ENCODE data around the gene ATP6V1C2.

Gene ATP6V1C2

GRCh38 chr2:10680957-10681356 lies 40.5 kb upstream of the ATP6V1C2 start:
- H3K9ac ChIP-seq (ENCODE audit: low read length) = no peak overlapping the region
- no peak overlapping the region for H3K27ac ChIP-seq (ENCODE audit: low read length)
- no peaks in the 10 kb centered on the region for H3K9me3 ChIP-seq (ENCODE audit: insufficient read depth, low read length)
- no peak for TF ChIP-seq EZH2phosphoT487 (IDR thresholded peaks at IDR 0.05; ENCODE audit: low read depth)
- TF ChIP-seq, protein P1, sequence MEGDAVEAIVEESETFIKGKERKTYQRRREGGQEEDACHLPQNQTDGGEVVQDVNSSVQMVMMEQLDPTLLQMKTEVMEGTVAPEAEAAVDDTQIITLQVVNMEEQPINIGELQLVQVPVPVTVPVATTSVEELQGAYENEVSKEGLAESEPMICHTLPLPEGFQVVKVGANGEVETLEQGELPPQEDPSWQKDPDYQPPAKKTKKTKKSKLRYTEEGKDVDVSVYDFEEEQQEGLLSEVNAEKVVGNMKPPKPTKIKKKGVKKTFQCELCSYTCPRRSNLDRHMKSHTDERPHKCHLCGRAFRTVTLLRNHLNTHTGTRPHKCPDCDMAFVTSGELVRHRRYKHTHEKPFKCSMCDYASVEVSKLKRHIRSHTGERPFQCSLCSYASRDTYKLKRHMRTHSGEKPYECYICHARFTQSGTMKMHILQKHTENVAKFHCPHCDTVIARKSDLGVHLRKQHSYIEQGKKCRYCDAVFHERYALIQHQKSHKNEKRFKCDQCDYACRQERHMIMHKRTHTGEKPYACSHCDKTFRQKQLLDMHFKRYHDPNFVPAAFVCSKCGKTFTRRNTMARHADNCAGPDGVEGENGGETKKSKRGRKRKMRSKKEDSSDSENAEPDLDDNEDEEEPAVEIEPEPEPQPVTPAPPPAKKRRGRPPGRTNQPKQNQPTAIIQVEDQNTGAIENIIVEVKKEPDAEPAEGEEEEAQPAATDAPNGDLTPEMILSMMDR (IDR thresholded peaks at IDR 0.05; ENCODE audit: low read depth, low read length) = no peak
- no peak overlapping the region for H3K4me3 ChIP-seq (ENCODE audit: low read length)
- peaks cover 25% of the 10 kb centered on the region for H3K36me3 ChIP-seq (replicated peaks; ENCODE audit: low read depth, low read length)
- H3K4me2 ChIP-seq (ENCODE audit: low read length) = no peak overlapping the region
- no peaks in the 10 kb centered on the region for H3K27me3 ChIP-seq (ENCODE audit: low read depth, low read length)
- no peaks in the 10 kb centered on the region for H3K4me1 ChIP-seq (ENCODE audit: low read length)
- H2AFZ ChIP-seq (ENCODE audit: low read depth, low read length) = no peak overlapping the region
- H3K79me2 ChIP-seq (ENCODE audit: low read length) = peaks cover 41% of the 10 kb centered on the region
- no peaks in the 10 kb centered on the region for H4K20me1 ChIP-seq (ENCODE audit: insufficient read depth, low read length)

- no peak overlapping the region for H3K4me3 ChIP-seq (ENCODE audit: low read length)
- H3K79me2 ChIP-seq (ENCODE audit: low read length) = peaks cover 75% of the 10 kb centered on the region
- no peaks in the 10 kb centered on the region for H3K27me3 ChIP-seq (ENCODE audit: low read depth, low read length)
- no peak overlapping the region for H2AFZ ChIP-seq (ENCODE audit: low read depth, low read length)
- peaks cover 20% of the 10 kb centered on the region for H3K4me1 ChIP-seq (ENCODE audit: low read length)
- H3K9ac ChIP-seq (ENCODE audit: low read length) = no peak overlapping the region
- peaks cover 13% of the 10 kb centered on the region for H3K36me3 ChIP-seq (replicated peaks; ENCODE audit: low read depth, low read length)
- TF ChIP-seq, protein P1 (IDR thresholded peaks at IDR 0.05; ENCODE audit: low read depth, low read length) = no peak
- TF ChIP-seq EZH2phosphoT487 (IDR thresholded peaks at IDR 0.05; ENCODE audit: low read depth) = no peak
- no peak overlapping the region for H3K4me2 ChIP-seq (ENCODE audit: low read length)
- H3K27ac ChIP-seq (ENCODE audit: low read length) = no peak overlapping the region
- peaks cover 17% of the 10 kb centered on the region for H4K20me1 ChIP-seq (ENCODE audit: insufficient read depth, low read length)
- H3K9me3 ChIP-seq (ENCODE audit: insufficient read depth, low read length) = no peaks in the 10 kb centered on the region
Measured at GRCh38 chr2:10686176-10686730, 35.2 kb upstream of the ATP6V1C2 start.

DNA sequence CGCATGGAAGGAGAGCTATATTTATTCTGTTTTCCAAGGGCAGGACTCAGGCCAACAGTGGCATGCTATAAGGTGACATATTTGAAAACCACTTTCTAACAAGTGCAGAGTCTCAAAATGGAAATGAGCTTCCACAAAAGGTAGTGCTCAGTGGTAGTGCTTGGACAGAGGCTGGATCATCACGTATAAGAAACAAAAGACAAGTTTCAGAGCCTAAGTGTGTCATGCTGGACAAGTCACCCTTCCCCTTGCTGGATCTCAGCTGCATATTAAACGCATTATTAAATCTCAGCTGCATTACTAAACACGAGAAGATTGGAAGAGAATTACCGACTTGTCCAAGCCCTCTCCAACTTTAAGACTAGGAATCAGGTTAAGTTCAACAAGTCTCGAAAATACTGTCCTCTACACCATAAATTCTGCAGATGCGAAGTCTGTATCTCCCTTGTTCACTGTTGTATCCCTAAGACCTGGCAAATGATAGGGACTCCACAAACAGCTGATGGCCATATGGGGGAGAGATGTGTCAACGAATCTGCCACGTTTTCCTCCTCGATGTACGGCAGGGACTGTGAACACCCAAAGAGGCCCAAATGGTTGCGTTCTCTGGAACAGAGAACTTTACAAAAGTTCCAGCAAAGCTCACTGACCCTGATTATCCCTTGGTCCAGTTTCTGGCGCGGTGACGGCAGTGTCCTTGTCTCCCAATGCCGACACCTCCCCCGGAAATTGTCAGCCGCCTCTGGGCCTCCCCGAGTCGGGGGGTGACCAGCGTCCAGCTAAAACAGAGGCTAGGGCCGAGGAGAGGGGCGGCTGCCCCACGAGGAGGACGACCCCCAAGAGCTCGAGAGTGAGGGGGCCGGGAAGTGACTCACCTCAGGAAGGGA lies 32.3 kb upstream of the ATP6V1C2 start:
- peaks cover 20% of the 10 kb centered on the region for H3K4me1 ChIP-seq (ENCODE audit: low read length)
- H4K20me1 ChIP-seq (ENCODE audit: insufficient read depth, low read length) = peaks cover 17% of the 10 kb centered on the region
- H3K27ac ChIP-seq (ENCODE audit: low read length) = peak overlapping the region; percentile 45
- peak overlapping the region; percentile 98 for H3K4me2 ChIP-seq (ENCODE audit: low read length)
- peak overlapping the region; percentile 99 for H3K4me3 ChIP-seq (ENCODE audit: low read length)
- H3K9me3 ChIP-seq (ENCODE audit: insufficient read depth, low read length) = no peaks in the 10 kb centered on the region
- peak overlapping the region; percentile 99 for H3K9ac ChIP-seq (ENCODE audit: low read length)
- H3K79me2 ChIP-seq (ENCODE audit: low read length) = peaks cover 63% of the 10 kb centered on the region
- no peaks in the 10 kb centered on the region for H3K27me3 ChIP-seq (ENCODE audit: low read depth, low read length)
- peak overlapping the region; percentile 99 for H2AFZ ChIP-seq (ENCODE audit: low read depth, low read length)
- no peak for TF ChIP-seq EZH2phosphoT487 (IDR thresholded peaks at IDR 0.05; ENCODE audit: low read depth)
- TF ChIP-seq, protein P1 (IDR thresholded peaks at IDR 0.05; ENCODE audit: low read depth, low read length) = no peak
- peaks cover 4% of the 10 kb centered on the region for H3K36me3 ChIP-seq (replicated peaks; ENCODE audit: low read depth, low read length)

DNA sequence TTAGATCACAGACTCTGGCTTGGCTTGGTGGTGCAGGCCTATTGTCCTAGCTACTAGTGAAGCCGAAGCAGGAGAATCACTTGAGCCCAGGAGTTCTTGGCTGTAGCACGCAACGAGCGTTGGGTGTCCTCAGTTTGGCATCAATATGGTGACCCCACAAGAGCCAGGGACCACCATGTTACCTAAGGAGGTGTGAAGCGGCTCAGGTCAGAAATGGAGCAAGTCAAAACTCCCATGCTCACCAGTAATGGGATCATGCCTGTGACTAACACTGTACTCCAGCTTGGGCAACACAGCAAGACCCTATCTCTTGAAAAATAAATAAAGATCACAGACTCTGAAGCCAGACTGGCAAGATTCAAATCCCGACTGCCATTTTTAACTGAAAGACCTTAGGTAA lies 29.9 kb upstream of the ATP6V1C2 start:
- no peak for TF ChIP-seq EZH2phosphoT487 (IDR thresholded peaks at IDR 0.05; ENCODE audit: low read depth)
- TF ChIP-seq, protein P1 (IDR thresholded peaks at IDR 0.05; ENCODE audit: low read depth, low read length) = no peak
- peaks cover 20% of the 10 kb centered on the region for H3K4me1 ChIP-seq (ENCODE audit: low read length)
- H3K9ac ChIP-seq (ENCODE audit: low read length) = no peak overlapping the region
- H3K9me3 ChIP-seq (ENCODE audit: insufficient read depth, low read length) = no peaks in the 10 kb centered on the region
- H3K27ac ChIP-seq (ENCODE audit: low read length) = no peak overlapping the region
- no peak overlapping the region for H3K4me2 ChIP-seq (ENCODE audit: low read length)
- H2AFZ ChIP-seq (ENCODE audit: low read depth, low read length) = no peak overlapping the region
- no peaks in the 10 kb centered on the region for H3K36me3 ChIP-seq (replicated peaks; ENCODE audit: low read depth, low read length)
- no peak overlapping the region for H3K4me3 ChIP-seq (ENCODE audit: low read length)
- H3K27me3 ChIP-seq (ENCODE audit: low read depth, low read length) = no peaks in the 10 kb centered on the region
- H3K79me2 ChIP-seq (ENCODE audit: low read length) = peaks cover 39% of the 10 kb centered on the region
- H4K20me1 ChIP-seq (ENCODE audit: insufficient read depth, low read length) = peaks cover 15% of the 10 kb centered on the region

Measured in OCI-LY3 (cell line).